ENCODE measurements around the gene N4BP2L2. TPM values are rescaled to one million over a fixed set of nuclear protein-coding genes. Genes with fewer than 3 reads are reported as not detected.

N4BP2L2 gene
- total and polyA plus RNA-seq, 2 donors (not counting 3 experiments of a cell fraction or from before 2014, with no cell fraction given): 21.7 to 101 TPM

GRCh38 chr13:32476021-32476731 lies 62.4 kb downstream of the N4BP2L2 start:
- DNase-seq (ENCODE audit: low read depth, low spot score): no peak
- Histone ChIP-seq H3K4me1 (ENCODE audit: control insufficient read depth, extremely low read depth, insufficient read depth, low read length) (no peaks in the 10 kb centered on the region), H3K9me3 (replicated peaks; ENCODE audit: control insufficient read depth, insufficient read depth, low read length) (no peaks in the 10 kb centered on the region), H3K9ac (replicated peaks; ENCODE audit: extremely low read depth, insufficient read depth, low read length) (no peak overlapping the region), H2AFZ (ENCODE audit: low read depth, low read length) (no peak overlapping the region), H3K27ac (ENCODE audit: insufficient read depth, low read depth, low read length) (no peak overlapping the region), H4K20me1 (replicated peaks; ENCODE audit: control insufficient read depth, extremely low read depth, insufficient read depth, low read length) (no peaks in the 10 kb centered on the region), H3K27me3 (ENCODE audit: control insufficient read depth in 2 of 2, insufficient read depth in 2 of 2, low read length in 2 of 2) (no peaks in the 10 kb centered on the region), H3K79me2 (ENCODE audit: control insufficient read depth, insufficient read depth, low read length) (no peaks in the 10 kb centered on the region), H3K36me3 (ENCODE audit: control insufficient read depth in 2 of 2, extremely low read depth in 1 of 2, insufficient read depth in 2 of 2, low read length in 2 of 2) (no peaks in the 10 kb centered on the region), H3K4me3 (replicated peaks in 1 of 3; ENCODE audit: insufficient read depth in 1 of 3, low read depth in 1 of 3, low read length in 3 of 3) (no peak overlapping the region), H3K4me2 (ENCODE audit: insufficient read depth, low read length) (no peak overlapping the region), H3K9me1 (replicated peaks; ENCODE audit: control insufficient read depth, extremely low read depth, insufficient read depth, low read length) (no peaks in the 10 kb centered on the region)
- TF ChIP-seq EZH2 (IDR thresholded peaks at IDR 0.05; ENCODE audit: borderline replicate concordance, low read depth, low read length, severe bottlenecking): no peak
- TF ChIP-seq POLR2A (IDR thresholded peaks at IDR 0.05; ENCODE audit: low read depth, low read length): no peak
- no peak for TF ChIP-seq MYC (IDR thresholded peaks at IDR 0.05; ENCODE audit: low read depth, low read length)
- TF ChIP-seq, protein P1, sequence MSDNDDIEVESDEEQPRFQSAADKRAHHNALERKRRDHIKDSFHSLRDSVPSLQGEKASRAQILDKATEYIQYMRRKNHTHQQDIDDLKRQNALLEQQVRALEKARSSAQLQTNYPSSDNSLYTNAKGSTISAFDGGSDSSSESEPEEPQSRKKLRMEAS (IDR thresholded peaks at IDR 0.05; ENCODE audit: insufficient read depth, insufficient read length): no peak
- TF ChIP-seq JUN (IDR thresholded peaks at IDR 0.05; ENCODE audit: borderline replicate concordance, insufficient read depth, insufficient read length, low read depth): no peak
- TF ChIP-seq POLR2AphosphoS5 (IDR thresholded peaks at IDR 0.05; ENCODE audit: insufficient read depth, low read depth, low read length): no peak
- TF ChIP-seq CTCF (IDR thresholded peaks at IDR 0.05; ENCODE audit: extremely low read depth in 1 of 2, insufficient read depth in 1 of 2, low read depth in 1 of 2, low read length in 2 of 2): no peak
- no peak for TF ChIP-seq GATA2 (IDR thresholded peaks at IDR 0.05; ENCODE audit: insufficient read depth, insufficient read length, low read depth, low read length)
- no peak for TF ChIP-seq FOS (IDR thresholded peaks at IDR 0.05; ENCODE audit: borderline replicate concordance, insufficient read depth, low read length)
- no peak for FAIRE-seq
- POLR2A ChIA-PET: no interaction called here
- CTCF ChIA-PET: interaction anchor here (1.0 to 1.5 kb wide), 2 partner anchors 7 to 10 kb away, joined by 3 read pairs; no protein-coding TSS in a partner anchor
- dilution Hi-C loops (cut with MboI; ENCODE audit: extremely low pct_ligation_motif_present, low sequenced_read_pairs): no loop called here
- no TSS peak for BruUV-seq (replicated peaks)
- intact Hi-C loops (cut with micrococcal nuclease): no loop called here
